NCI-H128 (cell line): Measurements from ENCODE around the gene ADD2.

Source experiments
- DNase-seq: peaks from one replicate; lab custom pipeline; 2025; ENCODE audit not compliant: unreplicated experiment; lab: John Stamatoyannopoulos, UW

ADD2 gene

GRCh38 chr2:70785137-70785911 is 17.3 kb upstream of the ADD2 start:
- DNase-seq: no peak

DNA sequence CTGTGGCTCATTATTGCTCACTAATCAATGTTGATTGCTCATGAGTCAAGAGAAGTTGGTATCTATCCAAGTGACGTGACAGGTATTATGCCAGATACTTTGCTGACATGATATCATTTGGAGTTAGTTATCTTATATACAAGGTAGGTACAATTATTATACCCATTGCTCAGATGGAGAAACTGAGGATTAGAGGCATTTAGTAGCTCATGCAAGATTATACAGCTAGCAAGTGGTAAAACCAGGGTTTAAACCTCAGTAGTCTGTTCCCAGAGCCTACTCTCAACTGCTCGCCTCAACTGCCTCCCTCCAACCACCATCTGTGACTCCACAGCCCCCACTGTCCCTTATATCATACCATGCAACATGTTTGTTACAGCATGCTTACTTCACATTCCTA is 16.3 kb upstream of the ADD2 start:
- no peak for DNase-seq

DNA sequence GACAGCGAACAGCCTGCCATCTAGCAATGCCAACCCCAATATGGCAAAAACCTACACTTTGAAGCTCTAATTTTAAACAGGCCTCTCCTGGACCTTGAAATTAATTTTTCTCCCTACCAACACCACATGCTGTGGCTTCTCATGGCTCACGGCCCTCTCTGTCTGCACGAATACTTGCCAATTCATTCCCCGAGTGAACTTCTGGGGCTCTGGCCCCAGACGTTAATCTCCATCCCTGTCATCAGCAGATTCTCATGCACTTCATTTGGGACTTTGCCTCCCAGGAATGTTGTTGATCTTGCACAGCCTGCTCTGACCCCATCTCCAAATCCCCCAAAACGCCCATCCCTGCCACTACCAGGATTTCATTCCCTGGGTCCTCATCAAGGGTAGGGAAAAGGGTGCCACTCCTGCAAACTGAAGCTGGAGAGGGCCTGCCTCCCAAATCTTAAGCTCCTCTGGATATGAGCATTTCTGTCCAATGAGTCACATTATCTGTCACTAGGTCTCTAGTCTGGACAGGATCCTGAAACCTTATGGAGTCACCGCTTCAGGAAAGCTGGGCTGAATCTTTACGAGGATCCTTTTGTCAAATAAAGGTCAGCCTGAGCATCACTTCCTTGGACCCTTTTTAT is 12.0 kb upstream of the ADD2 start:
- DNase-seq: no peak

DNA sequence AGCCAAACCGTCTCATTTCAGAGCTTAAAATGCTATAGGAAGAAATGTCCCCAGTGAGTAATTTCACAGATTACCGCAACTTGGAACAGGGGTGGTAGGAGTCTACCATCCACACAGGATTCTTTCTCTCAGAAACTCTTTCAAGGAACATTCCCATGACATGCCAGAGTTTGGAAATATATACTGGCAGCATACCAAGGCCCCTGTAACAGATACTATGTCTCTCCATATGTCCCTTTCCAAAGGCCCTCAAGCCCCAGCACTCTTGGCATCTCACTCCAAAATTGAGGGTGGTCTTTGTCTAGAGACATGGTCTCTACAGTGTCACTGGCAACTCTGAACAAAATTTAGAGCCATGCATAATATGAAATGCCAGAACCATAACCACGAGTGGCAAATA is 11.5 kb upstream of the ADD2 start:
- no peak for DNase-seq

GRCh38 chr2:70778676-70779075 is 10.7 kb upstream of the ADD2 start:
- DNase-seq: no peak

GRCh38 chr2:70777450-70777849 is 9.4 kb upstream of the ADD2 start:
- no peak for DNase-seq

DNA sequence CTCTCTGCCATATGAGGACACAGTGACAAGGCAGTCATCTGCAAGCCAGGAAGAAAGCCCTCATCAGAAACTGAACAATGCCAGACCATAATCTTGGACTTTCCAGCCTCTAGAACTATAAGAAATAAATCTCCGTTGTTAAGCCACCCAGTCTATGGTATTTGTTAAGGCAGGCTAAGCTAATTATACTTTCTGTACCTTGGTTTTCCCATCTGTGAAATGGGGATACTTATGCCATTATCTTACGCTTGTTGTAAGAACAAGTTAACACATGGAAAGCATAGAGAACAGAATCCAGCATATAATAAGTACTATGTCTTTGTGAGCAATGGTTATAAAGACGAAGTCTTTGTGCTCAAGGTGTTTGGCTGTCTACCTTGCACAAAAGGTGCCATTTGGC is 8.3 kb upstream of the ADD2 start:
- DNase-seq: no peak

DNA sequence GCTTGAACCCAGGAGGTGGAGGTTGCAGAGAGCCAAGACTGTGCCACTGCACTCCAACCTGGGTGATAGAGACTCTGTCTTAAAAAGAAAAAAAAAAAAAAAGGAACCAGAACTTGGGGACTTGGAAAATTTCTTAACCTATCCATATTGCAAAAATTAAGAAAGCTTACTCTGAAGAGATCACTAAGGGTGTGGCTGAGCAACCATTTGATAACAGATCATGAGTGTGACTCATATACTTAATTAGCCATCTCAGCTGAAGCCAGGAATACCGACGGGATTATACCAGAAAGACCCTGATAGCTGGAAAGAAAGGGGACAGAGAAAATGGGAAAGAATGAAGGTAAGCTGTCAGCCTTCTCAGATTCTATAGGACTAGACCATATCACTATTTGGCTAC is 7.1 kb upstream of the ADD2 start:
- DNase-seq: no peak

DNA sequence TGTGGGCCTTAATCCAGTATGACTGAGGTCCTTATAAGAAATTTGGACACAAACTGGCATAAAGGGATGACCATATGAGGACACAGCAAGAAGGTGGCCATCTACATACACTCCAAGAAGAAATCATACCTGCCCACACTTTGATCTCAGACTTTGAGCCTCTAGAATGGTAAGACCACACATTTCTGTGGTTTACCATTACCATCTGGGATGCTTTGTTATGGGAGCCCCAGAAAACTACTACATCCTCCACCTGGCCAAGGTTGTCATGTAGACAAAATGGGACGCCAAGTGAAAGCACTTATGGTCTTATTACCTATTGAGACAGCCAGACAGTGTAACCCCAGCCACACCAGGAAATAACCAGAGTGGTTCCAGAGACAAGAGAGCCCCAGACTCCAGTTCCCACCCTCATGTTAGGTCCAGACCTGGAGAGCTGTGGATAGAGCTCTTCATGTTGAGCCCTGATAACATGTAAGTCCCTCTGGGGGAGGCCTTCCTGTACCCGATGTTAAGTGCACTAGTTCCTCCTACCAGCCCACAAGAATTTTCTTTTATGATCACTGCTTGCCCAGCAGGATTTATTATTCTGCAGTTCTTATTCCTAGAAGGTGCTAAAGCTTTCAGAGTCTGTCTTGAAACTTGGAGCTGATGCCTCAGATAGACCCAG is 4.6 kb upstream of the ADD2 start:
- no peak for DNase-seq

GRCh38 chr2:70771446-70771845 is 3.4 kb upstream of the ADD2 start:
- DNase-seq: no peak

DNA sequence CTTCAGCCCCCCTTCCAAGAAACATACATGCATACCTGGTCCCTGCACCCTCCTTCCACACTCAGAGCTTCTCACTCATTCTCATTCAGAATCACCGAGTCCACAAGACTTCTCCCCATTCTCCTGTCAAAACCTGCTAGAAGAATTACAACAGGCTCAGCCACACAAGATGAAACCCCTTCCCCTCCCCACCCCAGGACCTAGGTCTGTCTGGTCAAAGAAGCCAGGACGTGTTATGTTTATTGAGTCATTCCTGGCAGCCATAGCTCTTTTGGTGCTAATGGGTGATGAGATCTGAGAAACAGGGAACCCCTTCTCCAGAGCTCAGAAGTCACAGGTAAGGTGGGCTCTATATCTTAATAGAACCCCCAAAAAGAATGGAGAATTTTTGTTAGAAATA is 1.4 kb upstream of the ADD2 start:
- no peak for DNase-seq

DNA sequence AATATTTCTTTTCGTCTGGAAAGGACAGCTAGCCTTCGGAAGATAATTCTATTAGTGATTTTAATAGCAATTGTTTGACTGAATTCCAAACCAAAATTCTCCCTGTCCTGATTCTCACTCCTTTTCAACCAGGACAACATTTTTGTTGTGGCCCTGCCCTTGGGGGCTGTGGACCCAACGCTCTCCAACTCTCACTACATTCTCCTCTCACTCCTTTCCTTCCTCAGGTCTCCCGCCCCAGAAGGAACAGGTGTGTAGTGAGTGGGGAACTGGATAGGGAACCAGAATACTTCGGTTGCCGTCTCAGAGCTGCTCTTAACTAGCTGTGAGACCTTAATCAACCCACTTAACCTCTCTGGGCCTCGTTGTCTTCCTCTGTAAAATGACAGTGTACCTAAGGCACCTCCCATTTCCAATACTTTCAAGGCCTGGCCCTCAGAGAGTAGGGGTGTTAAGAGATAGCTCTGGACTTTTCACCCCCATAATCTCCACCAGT is 638 bp upstream of the ADD2 start:
- DNase-seq: no peak

GRCh38 chr2:70767079-70767698 is 811 bp downstream of the ADD2 start:
- DNase-seq: peak; percentile 39

GRCh38 chr2:70766357-70767078 is 1.5 kb downstream of the ADD2 start:
- DNase-seq: no peak

- no peak for DNase-seq
Observed at GRCh38 chr2:70765507-70765906, 2.5 kb downstream of the ADD2 start.

DNA sequence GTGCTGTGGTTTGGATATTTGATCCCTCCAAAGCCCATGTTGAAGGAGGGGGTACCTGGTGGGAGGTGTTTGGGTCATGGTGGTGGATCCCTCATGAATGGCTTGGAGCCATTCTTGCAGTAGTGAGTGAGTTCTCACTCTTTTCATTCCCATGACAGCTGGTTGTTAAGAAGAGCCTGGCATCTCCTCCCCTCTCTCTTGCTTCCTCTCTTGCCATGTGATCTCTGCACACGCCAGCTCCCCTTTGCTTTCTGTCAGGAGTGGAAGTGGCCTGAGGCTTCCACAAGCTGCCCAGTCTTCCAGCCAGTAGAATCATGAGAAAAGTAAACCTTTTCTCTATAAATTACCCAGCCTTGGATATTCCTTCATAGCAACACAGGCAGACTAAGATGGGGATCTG is 8.6 kb downstream of the ADD2 start:
- no peak for DNase-seq

GRCh38 chr2:70757966-70758365 is 10.0 kb downstream of the ADD2 start:
- DNase-seq: no peak

DNA sequence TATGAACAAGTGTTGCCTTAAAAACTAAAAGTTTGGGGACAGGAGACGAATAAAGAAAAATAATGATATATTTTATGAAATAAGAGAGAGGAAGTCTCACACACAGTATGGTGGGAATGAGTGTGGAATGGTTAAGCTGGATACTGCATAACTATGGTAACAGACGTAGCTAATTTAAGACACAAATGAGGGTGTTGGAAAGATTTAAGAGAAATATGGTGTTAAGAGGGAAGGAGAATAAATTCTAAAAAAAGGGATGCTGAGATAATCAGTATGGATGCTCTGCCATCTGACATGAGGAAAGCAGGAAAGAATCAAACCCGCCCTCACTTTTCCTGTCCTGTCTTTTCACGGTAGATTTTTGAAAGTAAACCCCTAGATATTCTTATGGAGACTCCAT is 10.6 kb downstream of the ADD2 start:
- DNase-seq: no peak

GRCh38 chr2:70756128-70756527 is 11.9 kb downstream of the ADD2 start:
- no peak for DNase-seq

DNA sequence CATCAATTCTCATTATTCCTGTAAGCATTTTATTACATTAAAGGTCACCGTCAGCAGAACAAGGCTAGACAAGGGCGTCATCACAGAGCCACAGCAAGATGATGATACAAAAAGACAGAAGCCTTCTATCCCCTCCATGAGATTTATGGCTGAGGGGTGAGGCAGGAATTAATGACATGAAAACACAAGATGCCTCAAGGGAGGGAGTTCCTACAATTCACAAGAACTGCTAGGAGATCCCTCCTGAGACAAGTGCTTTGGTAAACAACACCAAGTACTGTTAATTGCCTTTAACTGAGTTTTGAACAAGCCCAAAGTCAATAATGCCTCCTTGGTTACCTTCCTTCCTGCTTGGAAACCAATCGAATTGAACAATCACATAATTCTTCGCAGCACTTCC is 14.1 kb downstream of the ADD2 start:
- no peak for DNase-seq

DNA sequence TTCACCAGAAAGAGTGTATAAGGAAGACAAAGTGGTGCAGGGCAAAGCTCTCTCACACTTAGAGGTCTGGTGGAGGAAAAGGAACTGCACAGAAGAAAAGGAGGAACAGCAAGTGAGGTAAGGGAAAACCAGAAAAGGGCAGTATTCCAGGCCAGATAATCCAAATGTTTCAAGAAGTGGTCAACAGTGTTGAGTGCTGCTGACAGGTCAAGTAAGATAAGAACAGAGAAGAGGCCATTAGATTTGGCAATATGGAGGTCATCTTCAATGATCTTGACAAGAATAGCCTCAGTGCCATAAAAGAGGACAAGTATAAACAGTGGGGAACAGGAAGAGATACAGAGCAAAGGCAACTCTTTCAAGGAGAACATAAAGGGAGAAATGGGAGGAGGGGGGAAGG is 15.0 kb downstream of the ADD2 start:
- no peak for DNase-seq
